CD14-positive monocyte (primary cell): ENCODE measurements around the gene RC3H2. TPM values are rescaled to one million over a fixed set of nuclear protein-coding genes. Genes with fewer than 3 reads are reported as not detected.

ENCODE experiments used
- DNase-seq, 3 donors: peaks; one replicate each; pipeline ENCODE4 v3.0.0-alpha.2; 2011 to 2022
- H2AFZ ChIP-seq: 2 replicates; pipeline ENCODE4 v1.6.0; 2012; ENCODE audit warnings: mild to moderate bottlenecking, low read depth, low read length, inconsistent platforms; ENCODE audit not compliant: insufficient read depth, poor library complexity, severe bottlenecking
- H3K27ac ChIP-seq, 2 donors: 1 replicate in 1 of 2; 2 replicates in 1 of 2; pipeline ENCODE4 v1.5.1; 2012 to 2013; ENCODE audit warnings: low read length in 2 of 2, control low read depth in 1 of 2, inconsistent platforms in 1 of 2, low read depth in 1 of 2, mild to moderate bottlenecking in 1 of 2
- H3K27me3 ChIP-seq, 2 donors: one replicate each; pipeline versions ENCODE4 v1.6.0 to v1.6.1; 2011 to 2013; ENCODE audit warnings: low read length in 2 of 2; ENCODE audit not compliant: control insufficient read depth in 2 of 2, insufficient read depth in 2 of 2
- H3K36me3 ChIP-seq, 2 donors: replicated peaks in 1 of 2; 1 replicate in 1 of 2; 2 replicates in 1 of 2; pipeline versions ENCODE4 v1.5.1 to v1.6.1; 2012 to 2013; ENCODE audit warnings: low read length in 2 of 2, control low read depth in 1 of 2, inconsistent platforms in 1 of 2, mild to moderate bottlenecking in 1 of 2; ENCODE audit not compliant: insufficient read depth in 2 of 2, control insufficient read depth in 1 of 2
- H3K4me1 ChIP-seq, 2 donors: 1 replicate in 1 of 2; 2 replicates in 1 of 2; pipeline versions ENCODE4 v1.5.1 to v1.6.1; 2012 to 2013; ENCODE audit warnings: low read length in 2 of 2, control low read depth in 1 of 2, inconsistent platforms in 1 of 2, mild to moderate bottlenecking in 1 of 2, moderate library complexity in 1 of 2; ENCODE audit not compliant: insufficient read depth in 2 of 2, control insufficient read depth in 1 of 2
- H3K4me2 ChIP-seq: replicated peaks from 2 replicates; pipeline ENCODE3; 2012; ENCODE audit warnings: low read length, moderate library complexity, mild to moderate bottlenecking; ENCODE audit not compliant: poor library complexity, severe bottlenecking; ENCODE audit errors: extremely low read depth
- H3K4me3 ChIP-seq, 3 experiments: fragments of 200-600 bp in 1 of 3; sonication (generic) in 1 of 3; replicated peaks in 1 of 3; 1 replicate in 2 of 3; 2 replicates in 1 of 3; pipeline ENCODE4 v1.5.1; 2011 to 2013; ENCODE audit warnings: low read length in 3 of 3, mild to moderate bottlenecking in 3 of 3, control low read depth in 2 of 3, low read depth in 2 of 3, inconsistent platforms in 1 of 3, moderate library complexity in 1 of 3
- H3K79me2 ChIP-seq: 2 replicates; pipeline ENCODE4 v1.6.0; 2012; ENCODE audit warnings: mild to moderate bottlenecking, control low read depth, inconsistent platforms, low read length, moderate library complexity; ENCODE audit not compliant: insufficient read depth
- H3K9ac ChIP-seq: 2 replicates; pipeline ENCODE4 v1.6.0; 2017; ENCODE audit warnings: low read length, mild to moderate bottlenecking; ENCODE audit not compliant: insufficient read depth, poor library complexity, severe bottlenecking
- H3K9me3 ChIP-seq, 2 donors: replicated peaks in 1 of 2; 1 replicate in 1 of 2; 2 replicates in 1 of 2; pipeline versions ENCODE4 v1.5.1 to v1.6.1; 2012 to 2013; ENCODE audit warnings: low read length in 2 of 2, control low read depth in 1 of 2; ENCODE audit not compliant: control insufficient read depth in 1 of 2, insufficient read depth in 1 of 2
- H4K20me1 ChIP-seq: 2 replicates; pipeline ENCODE4 v1.6.0; 2012; ENCODE audit warnings: mild to moderate bottlenecking, low read length, control low read depth, moderate library complexity; ENCODE audit not compliant: insufficient read depth
- H3K27ac Mint-ChIP-seq, 7 donors: one replicate each; pipeline ENCODE4 v1.8.0; 2020; ENCODE audit warnings: mild to moderate bottlenecking in 7 of 7, mixed read lengths in 7 of 7, moderate library complexity in 6 of 7, inconsistent platforms in 2 of 7
- H3K27me3 Mint-ChIP-seq, 3 donors: one replicate each; pipeline ENCODE4 v1.8.0; 2021 to 2022; ENCODE audit warnings: low read depth in 3 of 3, mild to moderate bottlenecking in 3 of 3, mixed read lengths in 3 of 3, moderate library complexity in 3 of 3, inconsistent platforms in 1 of 3
- H3K36me3 Mint-ChIP-seq, 2 donors: one replicate each; pipeline ENCODE4 v1.8.0; 2020; ENCODE audit warnings: mixed read lengths in 2 of 2, inconsistent platforms in 1 of 2, mild to moderate bottlenecking in 1 of 2
- H3K4me1 Mint-ChIP-seq: one replicate; pipeline ENCODE4 v1.8.0; 2020; ENCODE audit warnings: mild to moderate bottlenecking, mixed read lengths
- H3K4me3 Mint-ChIP-seq, 2 donors: one replicate each; pipeline ENCODE4 v1.8.0; 2020; ENCODE audit warnings: mild to moderate bottlenecking in 2 of 2, mixed read lengths in 2 of 2, moderate library complexity in 1 of 2
- H3K9me3 Mint-ChIP-seq, 7 donors: one replicate each; pipeline ENCODE4 v1.8.0; 2020 to 2022; ENCODE audit warnings: mixed read lengths in 7 of 7, mild to moderate bottlenecking in 6 of 7, moderate library complexity in 6 of 7, inconsistent platforms in 2 of 7
- CTCF ChIP-seq: fragments of 200-600 bp; IDR thresholded peaks from one replicate; pipeline ENCODE4 v1.8.0; 2022; ENCODE audit warnings: antibody characterized with exemption, mild to moderate bottlenecking
- WGBS: methylation state at CpG from one replicate; pipeline ENCODE4 v1.1.5; 2013; ENCODE audit warnings: missing lambda C conversion rate; ENCODE audit not compliant: insufficient coverage; 5-methylcytosine and 5-hydroxymethylcytosine counted together
- intact Hi-C, 2 donors: fragments of 100-400 bp; cut with micrococcal nuclease; formaldehyde crosslinking; loops; one replicate each; pipeline versions ENCODE4 v1.15.0 to v1.15.1; 2023
- polyA plus RNA-seq, 3 donors: library from polyadenylated mRNA; depleted of rRNA in 1 of 3; unstranded in 2 of 3; stranded (reverse) in 1 of 3; fragments of 300-500 nt in 2 of 3; fragments of >200 nt in 1 of 3; fragmentation: Illumina TruSeq in 2 of 3; gene quantifications; 1 replicate in 2 of 3; 2 replicates in 1 of 3; pipeline ENCODE4 v1.2.3, GENCODE V29; 2012 to 2021

Gene RC3H2
- polyA plus RNA-seq, 3 donors = 11.3 to 24.6 (median 11.8) TPM

GRCh38 chr9:122946461-122947005 lies 41.4 kb upstream of the RC3H2 start:
- peaks cover 0 to 20% of the 10 kb centered on the region in 2 donors for H3K36me3 ChIP-seq
- WGBS = no CpG with 5 or more reads among the region's 1 CpG
- peaks cover 19% of the 10 kb centered on the region in 2 donors for H3K4me1 ChIP-seq
- no peak overlapping the region for H3K4me2 ChIP-seq
- peaks cover 13% of the 10 kb centered on the region in 2 donors for H3K36me3 Mint-ChIP-seq
- no peak overlapping the region for H3K27ac Mint-ChIP-seq
- no peak overlapping the region for H3K4me3 Mint-ChIP-seq
- no peak for DNase-seq
- H3K9me3 ChIP-seq = no peaks in the 10 kb centered on the region
- intact Hi-C loops = no loop called here
- peaks cover 96% of the 10 kb centered on the region for H4K20me1 ChIP-seq
- peaks cover 52% of the 10 kb centered on the region for H3K4me1 Mint-ChIP-seq
- H3K9ac ChIP-seq = no peak overlapping the region
- no peak overlapping the region for H3K4me3 ChIP-seq
- peaks cover 0 to 2% (median 0%) of the 10 kb centered on the region in 3 donors for H3K27me3 Mint-ChIP-seq
- H3K27ac ChIP-seq = no peak overlapping the region
- TF ChIP-seq CTCF = no peak
- H3K9me3 Mint-ChIP-seq = peaks cover 0 to 2% (median 0%) of the 10 kb centered on the region in 7 donors
- peaks cover 100% of the 10 kb centered on the region for H3K79me2 ChIP-seq
- no peak overlapping the region for H2AFZ ChIP-seq
- H3K27me3 ChIP-seq = no peaks in the 10 kb centered on the region

- H3K4me2 ChIP-seq = no peak overlapping the region
- H2AFZ ChIP-seq = no peak overlapping the region
- TF ChIP-seq CTCF = no peak
- WGBS = no CpG with 5 or more reads among the region's 4 CpGs
- peaks cover 96% of the 10 kb centered on the region for H3K79me2 ChIP-seq
- peaks cover 24 to 27% of the 10 kb centered on the region in 2 donors for H3K4me1 ChIP-seq
- H3K9ac ChIP-seq = no peak overlapping the region
- Mint-ChIP-seq H3K36me3 (peaks cover 13% of the 10 kb centered on the region in 2 donors), H3K4me3 (no peak overlapping the region), H3K4me1 (peaks cover 54% of the 10 kb centered on the region), H3K27ac (peak overlapping the region in 1 of 7 donors; percentile 19), H3K9me3 (peaks cover 0 to 2% (median 0%) of the 10 kb centered on the region in 7 donors), H3K27me3 (peaks cover 0 to 2% (median 0%) of the 10 kb centered on the region in 3 donors)
- no peaks in the 10 kb centered on the region for H3K27me3 ChIP-seq
- intact Hi-C loops = loop anchor here in 1 of 2 donors (5.0 kb wide), 1 partner anchor 43 kb away; no protein-coding TSS in a partner anchor
- no peak overlapping the region for H3K27ac ChIP-seq
- no peaks in the 10 kb centered on the region for H3K9me3 ChIP-seq
- H3K4me3 ChIP-seq = no peak overlapping the region
- DNase-seq = no peak
- H4K20me1 ChIP-seq = peaks cover 89% of the 10 kb centered on the region
- H3K36me3 ChIP-seq = peaks cover 0 to 20% of the 10 kb centered on the region in 2 donors
These were observed 40.1 kb upstream of the RC3H2 start for GRCh38 chr9:122944960-122945888.
